Thyroid gland (tissue), 4 donors: ENCODE measurements around the gene CHRNA1.

Experiments
- POLR2A ChIP-seq, 2 donors: fragments of 450-650 bp; IDR thresholded peaks; one replicate each; pipeline ENCODE4 v1.6.1; 2017; ENCODE audit warnings: antibody characterized with exemption in 2 of 2, mild to moderate bottlenecking in 2 of 2, moderate library complexity in 1 of 2
- TF ChIP-seq, protein P1 (sequence below), 6 experiments: fragments of 200-600 bp in 3 of 6; fragments of 450-650 bp in 3 of 6; sonication (generic) in 3 of 6; IDR thresholded peaks; one replicate each; pipeline ENCODE4 v1.5.1; 2016 to 2019; ENCODE audit warnings: antibody characterized with exemption in 6 of 6, mild to moderate bottlenecking in 2 of 6, inconsistent platforms in 1 of 6, moderate library complexity in 1 of 6

DNA sequence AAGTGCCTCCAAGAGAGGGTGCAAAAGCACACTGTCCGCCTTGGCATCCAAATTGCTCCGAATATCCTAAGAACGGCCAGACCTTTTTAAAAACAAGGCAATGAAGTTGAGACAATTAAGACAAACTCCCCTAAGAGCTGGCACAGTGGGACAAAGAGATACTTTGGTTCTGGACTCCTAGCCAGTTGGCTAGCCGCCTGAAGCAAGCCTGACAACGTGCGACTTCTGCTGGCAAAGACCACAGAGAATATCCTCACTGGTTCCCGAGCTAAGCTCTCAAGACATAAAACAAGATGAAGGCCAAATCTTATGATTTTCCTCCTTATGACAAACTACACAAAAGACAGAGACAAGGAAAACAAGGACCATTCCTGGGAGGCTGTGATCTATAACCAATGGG lies 32.7 kb downstream of the CHRNA1 start:
- TF ChIP-seq, protein P1, sequence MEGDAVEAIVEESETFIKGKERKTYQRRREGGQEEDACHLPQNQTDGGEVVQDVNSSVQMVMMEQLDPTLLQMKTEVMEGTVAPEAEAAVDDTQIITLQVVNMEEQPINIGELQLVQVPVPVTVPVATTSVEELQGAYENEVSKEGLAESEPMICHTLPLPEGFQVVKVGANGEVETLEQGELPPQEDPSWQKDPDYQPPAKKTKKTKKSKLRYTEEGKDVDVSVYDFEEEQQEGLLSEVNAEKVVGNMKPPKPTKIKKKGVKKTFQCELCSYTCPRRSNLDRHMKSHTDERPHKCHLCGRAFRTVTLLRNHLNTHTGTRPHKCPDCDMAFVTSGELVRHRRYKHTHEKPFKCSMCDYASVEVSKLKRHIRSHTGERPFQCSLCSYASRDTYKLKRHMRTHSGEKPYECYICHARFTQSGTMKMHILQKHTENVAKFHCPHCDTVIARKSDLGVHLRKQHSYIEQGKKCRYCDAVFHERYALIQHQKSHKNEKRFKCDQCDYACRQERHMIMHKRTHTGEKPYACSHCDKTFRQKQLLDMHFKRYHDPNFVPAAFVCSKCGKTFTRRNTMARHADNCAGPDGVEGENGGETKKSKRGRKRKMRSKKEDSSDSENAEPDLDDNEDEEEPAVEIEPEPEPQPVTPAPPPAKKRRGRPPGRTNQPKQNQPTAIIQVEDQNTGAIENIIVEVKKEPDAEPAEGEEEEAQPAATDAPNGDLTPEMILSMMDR (IDR thresholded peaks at IDR 0.05), result no peak
- no peak for TF ChIP-seq POLR2A (IDR thresholded peaks at IDR 0.05)
